ENCODE measurements around the gene SBK1.

SBK1 gene

DNA sequence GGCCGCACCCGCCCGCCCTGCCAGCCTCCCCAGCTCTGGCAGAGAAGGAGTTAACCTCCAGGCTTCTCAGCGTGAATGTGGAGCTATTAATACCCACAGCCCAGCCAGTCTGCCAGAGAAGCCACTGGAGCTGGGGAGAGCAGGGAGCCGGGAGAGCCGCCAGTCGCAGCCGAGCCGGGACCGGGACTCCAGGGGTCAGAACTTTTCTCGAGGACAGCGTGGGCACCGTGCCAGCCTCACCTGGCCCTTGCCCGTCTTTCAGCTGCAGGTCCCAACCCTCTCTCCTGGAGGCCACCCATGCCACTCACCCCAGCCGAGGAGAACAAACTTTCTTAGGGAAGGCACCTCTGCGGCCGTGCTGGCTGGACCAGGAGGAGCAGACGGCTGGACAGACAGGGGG is 33.8 kb upstream of the SBK1 start:
- TF ChIP-seq SIN3A (IDR thresholded peaks at IDR 0.05; ENCODE audit: borderline replicate concordance, insufficient read depth, low read length) (no peak), TAF1 (IDR thresholded peaks at IDR 0.05; ENCODE audit: borderline replicate concordance, insufficient read depth, low read length) (no peak), POLR2AphosphoS5 (IDR thresholded peaks at IDR 0.05; ENCODE audit: low read depth, low read length) (no peak)

DNA sequence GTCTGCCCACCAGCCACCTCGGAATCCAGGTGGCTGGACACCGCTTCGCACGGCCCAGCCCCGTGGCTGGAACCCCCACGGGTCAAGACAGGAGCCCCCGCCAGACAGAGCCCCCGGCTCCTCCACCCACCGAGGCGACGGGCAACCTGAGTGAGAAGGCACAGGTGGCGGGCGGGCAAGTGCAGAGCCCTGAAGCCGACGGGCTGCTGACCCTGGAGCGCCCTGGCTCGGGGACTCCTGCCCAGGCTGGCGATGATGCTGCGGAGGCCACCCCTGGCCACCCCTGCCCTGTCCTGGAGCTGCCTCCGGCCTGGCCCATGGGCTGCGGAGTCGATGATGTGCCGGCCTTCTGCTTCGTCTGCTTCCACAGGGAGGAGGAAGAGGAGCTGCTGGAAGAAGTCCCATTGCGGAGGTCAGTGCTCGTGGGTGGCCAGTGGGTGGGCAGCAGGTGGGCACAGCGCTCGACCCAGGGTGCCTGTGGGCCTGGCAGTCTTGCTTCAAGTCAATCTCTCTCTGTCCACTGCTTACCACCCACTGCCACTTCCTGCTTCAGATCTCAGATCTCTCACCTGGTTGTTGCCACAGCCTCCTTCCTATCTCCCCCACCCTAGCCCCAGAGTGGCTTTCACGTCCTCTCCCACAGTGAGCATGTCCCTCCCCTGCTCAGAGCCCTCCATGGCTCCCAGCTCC is 33.1 kb upstream of the SBK1 start:
- TF ChIP-seq SIN3A (IDR thresholded peaks at IDR 0.05; ENCODE audit: borderline replicate concordance, insufficient read depth, low read length) (no peak), TAF1 (IDR thresholded peaks at IDR 0.05; ENCODE audit: borderline replicate concordance, insufficient read depth, low read length) (no peak), FOXP2 (optimal IDR thresholded peaks at IDR 0.05; ENCODE audit: borderline replicate concordance, extremely low read depth, extremely low read length, insufficient read depth) (no peak), POLR2AphosphoS5 (IDR thresholded peaks at IDR 0.05; ENCODE audit: low read depth, low read length) (no peak)
- TF ChIP-seq, protein P1, sequence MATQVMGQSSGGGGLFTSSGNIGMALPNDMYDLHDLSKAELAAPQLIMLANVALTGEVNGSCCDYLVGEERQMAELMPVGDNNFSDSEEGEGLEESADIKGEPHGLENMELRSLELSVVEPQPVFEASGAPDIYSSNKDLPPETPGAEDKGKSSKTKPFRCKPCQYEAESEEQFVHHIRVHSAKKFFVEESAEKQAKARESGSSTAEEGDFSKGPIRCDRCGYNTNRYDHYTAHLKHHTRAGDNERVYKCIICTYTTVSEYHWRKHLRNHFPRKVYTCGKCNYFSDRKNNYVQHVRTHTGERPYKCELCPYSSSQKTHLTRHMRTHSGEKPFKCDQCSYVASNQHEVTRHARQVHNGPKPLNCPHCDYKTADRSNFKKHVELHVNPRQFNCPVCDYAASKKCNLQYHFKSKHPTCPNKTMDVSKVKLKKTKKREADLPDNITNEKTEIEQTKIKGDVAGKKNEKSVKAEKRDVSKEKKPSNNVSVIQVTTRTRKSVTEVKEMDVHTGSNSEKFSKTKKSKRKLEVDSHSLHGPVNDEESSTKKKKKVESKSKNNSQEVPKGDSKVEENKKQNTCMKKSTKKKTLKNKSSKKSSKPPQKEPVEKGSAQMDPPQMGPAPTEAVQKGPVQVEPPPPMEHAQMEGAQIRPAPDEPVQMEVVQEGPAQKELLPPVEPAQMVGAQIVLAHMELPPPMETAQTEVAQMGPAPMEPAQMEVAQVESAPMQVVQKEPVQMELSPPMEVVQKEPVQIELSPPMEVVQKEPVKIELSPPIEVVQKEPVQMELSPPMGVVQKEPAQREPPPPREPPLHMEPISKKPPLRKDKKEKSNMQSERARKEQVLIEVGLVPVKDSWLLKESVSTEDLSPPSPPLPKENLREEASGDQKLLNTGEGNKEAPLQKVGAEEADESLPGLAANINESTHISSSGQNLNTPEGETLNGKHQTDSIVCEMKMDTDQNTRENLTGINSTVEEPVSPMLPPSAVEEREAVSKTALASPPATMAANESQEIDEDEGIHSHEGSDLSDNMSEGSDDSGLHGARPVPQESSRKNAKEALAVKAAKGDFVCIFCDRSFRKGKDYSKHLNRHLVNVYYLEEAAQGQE (IDR thresholded peaks at IDR 0.05; ENCODE audit: insufficient read depth in 1 of 2, low read depth in 2 of 2, low read length in 2 of 2): no peak

DNA sequence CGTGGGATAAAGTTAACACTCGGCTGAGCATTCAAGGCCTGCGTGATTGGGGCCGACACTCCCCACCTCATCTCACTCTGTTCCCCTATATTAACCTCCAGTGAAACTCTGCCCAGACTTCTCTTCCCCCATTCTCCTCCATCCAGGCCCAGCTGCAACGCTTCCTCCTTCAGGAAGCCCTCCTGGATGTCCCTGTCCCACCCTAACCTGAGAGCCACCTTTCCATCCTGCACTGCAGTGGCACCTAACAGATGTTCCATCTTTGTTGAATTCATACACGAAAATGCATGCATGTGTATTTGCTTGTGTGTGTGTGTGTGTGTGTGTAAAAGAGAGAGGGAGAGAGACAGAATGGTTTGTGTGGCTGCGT is 32.6 kb upstream of the SBK1 start:
- TF ChIP-seq TAF1 (IDR thresholded peaks at IDR 0.05; ENCODE audit: borderline replicate concordance, insufficient read depth, low read length) (no peak), FOXP2 (optimal IDR thresholded peaks at IDR 0.05; ENCODE audit: borderline replicate concordance, extremely low read depth, extremely low read length, insufficient read depth) (no peak), SIN3A (IDR thresholded peaks at IDR 0.05; ENCODE audit: borderline replicate concordance, insufficient read depth, low read length) (no peak), POLR2AphosphoS5 (IDR thresholded peaks at IDR 0.05; ENCODE audit: low read depth, low read length) (no peak)
- TF ChIP-seq, protein P1 (IDR thresholded peaks at IDR 0.05; ENCODE audit: insufficient read depth in 1 of 2, low read depth in 2 of 2, low read length in 2 of 2): no peak

DNA sequence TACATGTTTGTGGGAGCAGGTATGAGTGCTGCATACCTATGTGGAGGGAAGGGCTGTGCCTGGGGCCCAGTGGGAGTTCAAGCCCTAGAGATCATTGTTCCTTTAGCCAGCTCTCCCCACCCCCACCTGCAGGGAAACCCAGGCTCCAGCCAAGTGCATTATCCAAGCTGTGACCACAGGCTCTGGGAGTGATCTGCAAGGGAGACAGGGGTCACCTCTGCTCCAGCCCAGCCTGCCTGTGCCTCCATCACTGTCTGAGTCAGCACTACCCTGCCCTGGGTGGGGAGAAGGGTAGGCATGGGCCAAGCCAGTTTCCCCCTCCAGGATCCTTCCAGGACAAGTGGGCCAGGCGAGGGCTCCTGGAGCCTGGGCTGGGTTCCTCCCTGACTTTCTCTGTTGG is 32.1 kb upstream of the SBK1 start:
- no peak for TF ChIP-seq TAF1 (IDR thresholded peaks at IDR 0.05; ENCODE audit: borderline replicate concordance, insufficient read depth, low read length)
- TF ChIP-seq FOXP2 (optimal IDR thresholded peaks at IDR 0.05; ENCODE audit: borderline replicate concordance, extremely low read depth, extremely low read length, insufficient read depth): no peak
- no peak for TF ChIP-seq SIN3A (IDR thresholded peaks at IDR 0.05; ENCODE audit: borderline replicate concordance, insufficient read depth, low read length)
- TF ChIP-seq, protein P1 (IDR thresholded peaks at IDR 0.05; ENCODE audit: insufficient read depth in 1 of 2, low read depth in 2 of 2, low read length in 2 of 2): no peak
- no peak for TF ChIP-seq POLR2AphosphoS5 (IDR thresholded peaks at IDR 0.05; ENCODE audit: low read depth, low read length)

DNA sequence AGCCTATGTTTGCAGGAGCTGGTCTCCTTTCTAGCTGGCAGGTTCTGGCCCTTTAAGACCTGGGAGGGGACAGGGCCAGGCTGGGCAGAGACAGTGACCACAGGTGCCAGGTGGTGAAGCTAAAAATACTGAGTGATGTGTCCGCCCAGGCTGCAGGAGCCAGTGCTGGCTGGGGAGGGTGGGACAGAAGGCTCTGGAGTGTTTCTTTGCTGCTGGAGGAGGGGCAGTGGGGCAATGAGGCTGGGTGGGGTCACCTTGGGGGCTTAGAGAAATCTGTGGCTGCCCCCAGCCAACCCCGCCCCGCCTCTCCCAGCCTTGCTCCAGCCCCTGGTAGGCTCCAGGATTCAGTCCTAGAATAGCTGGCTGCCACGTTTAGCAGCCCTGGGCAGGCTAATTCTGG is 30.4 kb upstream of the SBK1 start:
- TF ChIP-seq, protein P1 (IDR thresholded peaks at IDR 0.05; ENCODE audit: insufficient read depth in 1 of 2, low read depth in 2 of 2, low read length in 2 of 2): no peak
- TF ChIP-seq POLR2AphosphoS5 (IDR thresholded peaks at IDR 0.05; ENCODE audit: low read depth, low read length) (no peak), SIN3A (IDR thresholded peaks at IDR 0.05; ENCODE audit: borderline replicate concordance, insufficient read depth, low read length) (no peak), TAF1 (IDR thresholded peaks at IDR 0.05; ENCODE audit: borderline replicate concordance, insufficient read depth, low read length) (no peak), FOXP2 (optimal IDR thresholded peaks at IDR 0.05; ENCODE audit: borderline replicate concordance, extremely low read depth, extremely low read length, insufficient read depth) (no peak)

Data from PFSK-1 (cell line).